Measurements from ENCODE around the gene HPRT1.
A peak's percentile ranks its signal among the peaks of the same experiment; 100 is the strongest.

Gene HPRT1

GRCh38 chrX:134545510-134545909 is 85.5 kb downstream of the HPRT1 start:
- H4K20me1 ChIP-seq (ENCODE audit: insufficient read depth), result no peaks in the 10 kb centered on the region
- TF ChIP-seq CTCF (conservative IDR thresholded peaks at IDR 0.05; ENCODE audit: low read depth, low read length), result no peak
- no peak overlapping the region for H3K4me2 ChIP-seq
- H3K79me2 ChIP-seq (ENCODE audit: insufficient read depth, low read depth), result peaks cover 12% of the 10 kb centered on the region; the same call in 1 of the 2 replicates
- no peak overlapping the region for H3K4me3 ChIP-seq (IDR thresholded peaks at IDR 0.05; ENCODE audit: insufficient read depth, low read depth, low read length)
- no peak overlapping the region for H3K27ac ChIP-seq
- no peaks in the 10 kb centered on the region for H3K27me3 ChIP-seq (ENCODE audit: insufficient read depth, low read depth)
- no peak overlapping the region for H2AFZ ChIP-seq (ENCODE audit: low read depth)
- H3K36me3 ChIP-seq (ENCODE audit: insufficient read depth), result no peaks in the 10 kb centered on the region
- peaks cover 19% of the 10 kb centered on the region for H3K4me1 ChIP-seq (ENCODE audit: low read depth, poor library complexity, severe bottlenecking)
- H3K9ac ChIP-seq, result no peak overlapping the region

- Histone ChIP-seq H3K36me3 (ENCODE audit: insufficient read depth) (no peaks in the 10 kb centered on the region), H3K9ac (no peak overlapping the region), H3K79me2 (ENCODE audit: insufficient read depth, low read depth) (peaks cover 12% of the 10 kb centered on the region; the same call in 1 of the 2 replicates), H3K4me1 (ENCODE audit: low read depth, poor library complexity, severe bottlenecking) (peaks cover 19% of the 10 kb centered on the region), H3K27ac (no peak overlapping the region), H3K4me3 (IDR thresholded peaks at IDR 0.05; ENCODE audit: insufficient read depth, low read depth, low read length) (no peak overlapping the region), H4K20me1 (ENCODE audit: insufficient read depth) (no peaks in the 10 kb centered on the region), H3K4me2 (no peak overlapping the region), H3K27me3 (ENCODE audit: insufficient read depth, low read depth) (no peaks in the 10 kb centered on the region), H2AFZ (ENCODE audit: low read depth) (no peak overlapping the region)
- TF ChIP-seq CTCF (conservative IDR thresholded peaks at IDR 0.05; ENCODE audit: low read depth, low read length), result no peak
Observed at GRCh38 chrX:134546187-134546586, 86.2 kb downstream of the HPRT1 start.

DNA sequence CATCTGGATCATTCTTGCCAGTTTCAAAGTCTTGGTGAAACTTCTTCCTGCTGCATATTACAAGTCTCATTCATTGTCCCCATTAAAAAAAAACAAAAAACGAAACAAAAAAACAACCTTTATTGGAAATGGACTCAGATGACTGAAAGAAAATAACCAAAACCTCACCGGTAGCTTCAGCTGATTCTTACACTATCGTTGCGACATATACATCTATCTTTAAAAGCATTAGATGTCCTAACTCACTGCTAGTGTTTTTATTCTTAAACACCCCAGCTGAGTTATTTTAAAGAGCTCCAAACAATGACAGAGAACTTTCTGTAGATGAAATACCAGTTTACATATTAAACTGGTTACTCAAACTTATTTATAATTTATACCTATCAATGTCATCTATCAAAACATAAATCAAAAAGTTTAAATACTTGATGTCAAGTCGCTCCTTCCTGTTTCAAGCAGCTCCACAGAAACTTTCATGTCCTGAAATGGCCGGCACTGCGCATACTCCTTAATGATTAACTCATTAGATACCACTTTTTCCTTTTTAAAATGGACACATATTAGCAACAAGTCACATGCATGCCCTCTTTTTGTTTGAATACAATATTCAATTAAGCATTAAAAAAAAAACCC is 87.2 kb downstream of the HPRT1 start:
- peak overlapping the region; percentile 88 for H3K4me2 ChIP-seq
- TF ChIP-seq CTCF (conservative IDR thresholded peaks at IDR 0.05; ENCODE audit: low read depth, low read length), result no peak
- H3K4me3 ChIP-seq (IDR thresholded peaks at IDR 0.05; ENCODE audit: insufficient read depth, low read depth, low read length), result no peak overlapping the region
- no peaks in the 10 kb centered on the region for H4K20me1 ChIP-seq (ENCODE audit: insufficient read depth)
- H2AFZ ChIP-seq (ENCODE audit: low read depth), result no peak overlapping the region
- H3K9ac ChIP-seq, result no peak overlapping the region
- no peak overlapping the region for H3K27ac ChIP-seq
- no peaks in the 10 kb centered on the region for H3K36me3 ChIP-seq (ENCODE audit: insufficient read depth)
- peaks cover 12% of the 10 kb centered on the region; the same call in 1 of the 2 replicates for H3K79me2 ChIP-seq (ENCODE audit: insufficient read depth, low read depth)
- no peaks in the 10 kb centered on the region for H3K27me3 ChIP-seq (ENCODE audit: insufficient read depth, low read depth)
- H3K4me1 ChIP-seq (ENCODE audit: low read depth, poor library complexity, severe bottlenecking), result peaks cover 19% of the 10 kb centered on the region

- TF ChIP-seq CTCF (conservative IDR thresholded peaks at IDR 0.05; ENCODE audit: low read depth, low read length), result no peak
- H3K9ac ChIP-seq, result peak overlapping the region; percentile 95
- peaks cover 11% of the 10 kb centered on the region for H3K4me1 ChIP-seq (ENCODE audit: low read depth, poor library complexity, severe bottlenecking)
- no peaks in the 10 kb centered on the region for H4K20me1 ChIP-seq (ENCODE audit: insufficient read depth)
- H3K36me3 ChIP-seq (ENCODE audit: insufficient read depth), result no peaks in the 10 kb centered on the region
- H3K27me3 ChIP-seq (ENCODE audit: insufficient read depth, low read depth), result no peaks in the 10 kb centered on the region
- H3K4me3 ChIP-seq (IDR thresholded peaks at IDR 0.05; ENCODE audit: insufficient read depth, low read depth, low read length), result no peak overlapping the region
- H3K4me2 ChIP-seq, result peak overlapping the region; percentile 88
- H2AFZ ChIP-seq (ENCODE audit: low read depth), result peak overlapping the region; percentile 72
- peak overlapping the region; percentile 96 for H3K27ac ChIP-seq
- peaks cover 12% of the 10 kb centered on the region; the same call in 1 of the 2 replicates for H3K79me2 ChIP-seq (ENCODE audit: insufficient read depth, low read depth)
Observed at GRCh38 chrX:134548257-134549201, 88.6 kb downstream of the HPRT1 start.

All from KMS-11 (cell line).